Measurements from ENCODE around the gene EPB41L4B. TPM values are rescaled to one million over a fixed set of nuclear protein-coding genes. Genes with fewer than 3 reads are reported as not detected.

EPB41L4B gene
- total and polyA plus RNA-seq, 2 of the 13 experiments (the other 11 are each of a cell fraction or from before 2014, with no cell fraction given), result 17.6 to 22.1 TPM

DNA sequence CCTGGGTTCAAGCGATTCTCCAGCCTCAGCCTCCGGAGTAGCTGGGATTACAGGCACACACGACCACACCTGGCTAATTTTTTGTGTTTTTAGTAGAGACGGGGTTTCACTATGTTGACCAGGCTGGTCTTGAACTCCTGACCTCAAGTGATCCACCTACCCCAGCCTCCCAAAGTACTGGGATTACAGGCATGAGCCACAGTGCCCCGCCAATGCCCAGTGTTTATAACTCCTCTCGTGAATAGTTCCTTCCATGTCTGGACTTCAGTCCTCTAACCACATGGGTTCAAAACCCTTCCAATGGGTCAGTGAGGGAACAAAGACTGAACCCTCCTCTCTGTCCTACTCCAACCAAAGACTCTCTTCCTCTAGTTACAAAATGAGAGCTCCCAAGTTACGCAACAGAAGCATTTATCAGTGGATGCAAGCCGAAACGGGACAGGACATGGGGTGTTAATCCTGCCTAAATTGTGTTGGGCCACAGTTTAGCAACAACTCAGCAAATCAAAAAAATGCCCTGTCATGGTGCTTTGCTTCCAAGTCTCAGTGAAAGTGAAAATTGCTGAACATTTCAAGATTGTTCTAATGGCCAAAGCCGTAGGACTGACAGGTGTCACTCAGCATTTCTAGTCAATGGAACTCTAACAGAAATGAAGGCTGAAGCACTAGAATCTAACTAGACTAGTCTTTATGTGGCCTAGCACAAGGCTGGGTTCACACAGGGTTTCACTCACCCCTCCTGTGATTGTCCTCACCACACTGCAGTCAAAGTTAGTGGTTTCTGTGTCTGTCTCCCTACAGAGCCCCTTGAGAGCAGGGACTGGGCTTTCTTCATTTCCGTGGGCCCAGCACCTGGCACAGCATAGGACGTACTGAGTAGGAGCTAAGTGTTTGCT lies 197.9 kb downstream of the EPB41L4B start (continued):
- TF ChIP-seq, protein P1, sequence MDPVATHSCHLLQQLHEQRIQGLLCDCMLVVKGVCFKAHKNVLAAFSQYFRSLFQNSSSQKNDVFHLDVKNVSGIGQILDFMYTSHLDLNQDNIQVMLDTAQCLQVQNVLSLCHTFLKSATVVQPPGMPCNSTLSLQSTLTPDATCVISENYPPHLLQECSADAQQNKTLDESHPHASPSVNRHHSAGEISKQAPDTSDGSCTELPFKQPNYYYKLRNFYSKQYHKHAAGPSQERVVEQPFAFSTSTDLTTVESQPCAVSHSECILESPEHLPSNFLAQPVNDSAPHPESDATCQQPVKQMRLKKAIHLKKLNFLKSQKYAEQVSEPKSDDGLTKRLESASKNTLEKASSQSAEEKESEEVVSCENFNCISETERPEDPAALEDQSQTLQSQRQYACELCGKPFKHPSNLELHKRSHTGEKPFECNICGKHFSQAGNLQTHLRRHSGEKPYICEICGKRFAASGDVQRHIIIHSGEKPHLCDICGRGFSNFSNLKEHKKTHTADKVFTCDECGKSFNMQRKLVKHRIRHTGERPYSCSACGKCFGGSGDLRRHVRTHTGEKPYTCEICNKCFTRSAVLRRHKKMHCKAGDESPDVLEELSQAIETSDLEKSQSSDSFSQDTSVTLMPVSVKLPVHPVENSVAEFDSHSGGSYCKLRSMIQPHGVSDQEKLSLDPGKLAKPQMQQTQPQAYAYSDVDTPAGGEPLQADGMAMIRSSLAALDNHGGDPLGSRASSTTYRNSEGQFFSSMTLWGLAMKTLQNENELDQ (CRISPR knock-in tag; IDR thresholded peaks at IDR 0.05; ENCODE audit: borderline replicate concordance), result no peak
- 0 out of 2 replicates have a peak, but pooled peaks have one; percentile 18 for TF ChIP-seq RCOR2 (CRISPR knock-in tag; IDR thresholded peaks at IDR 0.05)
- TF ChIP-seq SIN3B (IDR thresholded peaks at IDR 0.05; ENCODE audit: low read length), result no peak
- TF ChIP-seq, protein P2, sequence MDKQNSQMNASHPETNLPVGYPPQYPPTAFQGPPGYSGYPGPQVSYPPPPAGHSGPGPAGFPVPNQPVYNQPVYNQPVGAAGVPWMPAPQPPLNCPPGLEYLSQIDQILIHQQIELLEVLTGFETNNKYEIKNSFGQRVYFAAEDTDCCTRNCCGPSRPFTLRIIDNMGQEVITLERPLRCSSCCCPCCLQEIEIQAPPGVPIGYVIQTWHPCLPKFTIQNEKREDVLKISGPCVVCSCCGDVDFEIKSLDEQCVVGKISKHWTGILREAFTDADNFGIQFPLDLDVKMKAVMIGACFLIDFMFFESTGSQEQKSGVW (CRISPR knock-in tag; IDR thresholded peaks at IDR 0.05; ENCODE audit: borderline replicate concordance), result no peak
- TF ChIP-seq ATF1 (CRISPR knock-in tag; IDR thresholded peaks at IDR 0.05), result no peak

Small RNAs within 50 kb of the gene (small RNA-seq; reads per million reads assigned to genes)
- gene RF00019 (ENCODE audit: insufficient read depth in 2 of 3, insufficient read length in 3 of 3, low read depth in 2 of 3, low replicate concordance in 1 of 3) (0 reads per million in 3 experiments), gene RNU6-984P (ENCODE audit: insufficient read depth in 2 of 3, insufficient read length in 3 of 3, low read depth in 2 of 3, low replicate concordance in 1 of 3) (0 to 1.9 (median 0.65) reads per million in 3 experiments)

Other genes with a start within 250 kb of the EPB41L4B start
- 39.7 and 55.4 TPM in 2 replicates for gene TMEM245, start 201.1 kb downstream of the EPB41L4B start, total RNA-seq (2016; rRNA removed; fragmentation: Illumina TruSeq; extraction: Trizol)
- 40.1 and 53.5 TPM in 2 replicates for gene TMEM245, start 201.1 kb downstream of the EPB41L4B start, polyA plus RNA-seq (2011; rRNA removed)
- 0.02 TPM in 1 of 2 replicates, not detected in the other for gene FRRS1L, start 153.8 kb downstream of the EPB41L4B start, total RNA-seq (2016; rRNA removed; fragmentation: Illumina TruSeq; extraction: Trizol)
- gene FRRS1L, start 153.8 kb downstream of the EPB41L4B start, polyA plus RNA-seq (2011; rRNA removed), result 0.01 and 0.03 TPM in 2 replicates
- gene PTPN3, start 177.2 kb upstream of the EPB41L4B start, total RNA-seq (2016; rRNA removed; fragmentation: Illumina TruSeq; extraction: Trizol), result 5.6 and 7.9 TPM in 2 replicates
- gene PTPN3, start 177.2 kb upstream of the EPB41L4B start, polyA plus RNA-seq (2011; rRNA removed), result 17.2 and 20.5 TPM in 2 replicates

Measured in HepG2 (cell line).